NCI-H1092 (cell line): ENCODE results near the gene EBF3.

Experiments
- DNase-seq: peaks from one replicate; lab custom pipeline; 2025; lab: John Stamatoyannopoulos, UW

Gene EBF3

GRCh38 chr10:129851941-129852640, 112.0 kb downstream of the EBF3 start:
- DNase-seq, result no peak

GRCh38 chr10:129850790-129851189, 113.3 kb downstream of the EBF3 start:
- DNase-seq, result no peak

- no peak for DNase-seq
These were observed 113.8 kb downstream of the EBF3 start for GRCh38 chr10:129850316-129850715.

- DNase-seq, result no peak
These were observed 114.2 kb downstream of the EBF3 start for GRCh38 chr10:129849853-129850252.

GRCh38 chr10:129849452-129849750, 114.7 kb downstream of the EBF3 start:
- no peak for DNase-seq

- DNase-seq, result no peak
These were observed 115.2 kb downstream of the EBF3 start for GRCh38 chr10:129848696-129849451.

- DNase-seq, result no peak
These were observed 116.2 kb downstream of the EBF3 start for GRCh38 chr10:129847741-129848483.

- DNase-seq, result no peak
These were observed 117.1 kb downstream of the EBF3 start for GRCh38 chr10:129846991-129847391.

GRCh38 chr10:129845111-129845753, 118.8 kb downstream of the EBF3 start:
- DNase-seq, result no peak

GRCh38 chr10:129844216-129844766, 119.8 kb downstream of the EBF3 start:
- DNase-seq, result no peak

GRCh38 chr10:129843702-129844101, 120.4 kb downstream of the EBF3 start:
- DNase-seq, result no peak

GRCh38 chr10:129843131-129843541, 120.9 kb downstream of the EBF3 start:
- no peak for DNase-seq

GRCh38 chr10:129842031-129842430, 122.0 kb downstream of the EBF3 start:
- no peak for DNase-seq

- no peak for DNase-seq
These were observed 122.5 kb downstream of the EBF3 start for GRCh38 chr10:129841590-129841989.

- DNase-seq, result no peak
These were observed 123.0 kb downstream of the EBF3 start for GRCh38 chr10:129841071-129841470.

- DNase-seq, result no peak
These were observed 123.9 kb downstream of the EBF3 start for GRCh38 chr10:129840196-129840590.

- DNase-seq, result no peak
These were observed 124.5 kb downstream of the EBF3 start for GRCh38 chr10:129839285-129840195.

GRCh38 chr10:129838794-129839193, 125.3 kb downstream of the EBF3 start:
- DNase-seq, result no peak

- no peak for DNase-seq
These were observed 126.0 kb downstream of the EBF3 start for GRCh38 chr10:129837909-129838582.

GRCh38 chr10:129836253-129836652, 127.8 kb downstream of the EBF3 start:
- no peak for DNase-seq
